Muscle of leg (tissue), 9 donors: ENCODE data around the gene CALM3. TPM values are rescaled to one million over a fixed set of nuclear protein-coding genes. Genes with fewer than 3 reads are reported as not detected.

Experiments used
- polyA plus RNA-seq, 8 donors: library from polyadenylated mRNA; unstranded; fragments of 120-200 nt; gene quantifications; one replicate each; pipeline versions ENCODE4 v1.2.1 to v1.2.3, GENCODE V29; 2013; ENCODE audit warnings: inconsistent platforms in 1 of 8, low replicate concordance in 1 of 8; ENCODE audit not compliant: insufficient read length in 8 of 8, insufficient read depth in 1 of 8
- total RNA-seq: library from RNA; stranded (reverse); fragments of 120-200 nt; gene quantifications from one replicate; pipeline ENCODE4 v1.2.4, GENCODE V29; 2013

The CALM3 gene
- total and polyA plus RNA-seq, 9 donors: 70.8 to 288 (median 242) TPM

Other genes with a start within 250 kb of the CALM3 start
- gene CCDC8, start 187.8 kb upstream of the CALM3 start, total RNA-seq: 73.9 TPM
- 10 to 100 TPM; 63.9 to 95.3 (median 79.0) TPM for gene CCDC8, start 187.8 kb upstream of the CALM3 start, polyA plus RNA-seq
- gene PNMA8C, start 172.4 kb upstream of the CALM3 start, total RNA-seq: 0.44 TPM
- gene PNMA8C, start 172.4 kb upstream of the CALM3 start, polyA plus RNA-seq: under 1 TPM; 0.18 to 0.53 (median 0.33) TPM
- gene PNMA8A, start 129.8 kb upstream of the CALM3 start, total RNA-seq: 47.4 TPM
- 10 to 100 TPM; 34.2 to 63.9 (median 54.5) TPM for gene PNMA8A, start 129.8 kb upstream of the CALM3 start, polyA plus RNA-seq
- 3.5 TPM for gene PNMA8B, start 105.5 kb upstream of the CALM3 start, total RNA-seq
- gene PNMA8B, start 105.5 kb upstream of the CALM3 start, polyA plus RNA-seq: 1 to 10 TPM; 1.8 to 4.3 (median 3.4) TPM
- 2.7 TPM for gene PTGIR, start 23.8 kb downstream of the CALM3 start, total RNA-seq
- gene PTGIR, start 23.8 kb downstream of the CALM3 start, polyA plus RNA-seq: 1 to 10 TPM; 1.9 to 4.3 (median 3.3) TPM
- gene GNG8, start 34.9 kb downstream of the CALM3 start, total RNA-seq: not detected
- gene GNG8, start 34.9 kb downstream of the CALM3 start, polyA plus RNA-seq: 1 to 10 TPM in 2 of 8 donors, under 1 TPM in 2, not detected in 4; 0.70 to 2.7 (median 0.89) TPM
- gene DACT3, start 59.9 kb downstream of the CALM3 start, total RNA-seq: 14.6 TPM
- 10 to 100 TPM; 11.5 to 28.9 (median 19.8) TPM for gene DACT3, start 59.9 kb downstream of the CALM3 start, polyA plus RNA-seq
- 12.1 TPM for gene PRKD2, start 115.8 kb downstream of the CALM3 start, total RNA-seq
- 10 to 100 TPM; 19.6 to 29.8 (median 24.1) TPM for gene PRKD2, start 115.8 kb downstream of the CALM3 start, polyA plus RNA-seq
- 14.3 TPM for gene FKRP, start 144.7 kb downstream of the CALM3 start, total RNA-seq
- gene FKRP, start 144.7 kb downstream of the CALM3 start, polyA plus RNA-seq: 10 to 100 TPM; 15.7 to 22.7 (median 20.1) TPM
- 35.2 TPM for gene STRN4, start 145.1 kb downstream of the CALM3 start, total RNA-seq
- 10 to 100 TPM; 43.6 to 66.0 (median 56.1) TPM for gene STRN4, start 145.1 kb downstream of the CALM3 start, polyA plus RNA-seq
- gene SLC1A5, start 187.3 kb downstream of the CALM3 start, total RNA-seq: 13.9 TPM
- gene SLC1A5, start 187.3 kb downstream of the CALM3 start, polyA plus RNA-seq: 10 to 100 TPM; 21.6 to 29.7 (median 25.1) TPM
- gene AP2S1, start 249.5 kb downstream of the CALM3 start, total RNA-seq: 70.4 TPM
- 10 to 100 TPM; 52.8 to 72.3 (median 67.2) TPM for gene AP2S1, start 249.5 kb downstream of the CALM3 start, polyA plus RNA-seq